ENCODE results near the gene MSH5.

Gene MSH5

DNA sequence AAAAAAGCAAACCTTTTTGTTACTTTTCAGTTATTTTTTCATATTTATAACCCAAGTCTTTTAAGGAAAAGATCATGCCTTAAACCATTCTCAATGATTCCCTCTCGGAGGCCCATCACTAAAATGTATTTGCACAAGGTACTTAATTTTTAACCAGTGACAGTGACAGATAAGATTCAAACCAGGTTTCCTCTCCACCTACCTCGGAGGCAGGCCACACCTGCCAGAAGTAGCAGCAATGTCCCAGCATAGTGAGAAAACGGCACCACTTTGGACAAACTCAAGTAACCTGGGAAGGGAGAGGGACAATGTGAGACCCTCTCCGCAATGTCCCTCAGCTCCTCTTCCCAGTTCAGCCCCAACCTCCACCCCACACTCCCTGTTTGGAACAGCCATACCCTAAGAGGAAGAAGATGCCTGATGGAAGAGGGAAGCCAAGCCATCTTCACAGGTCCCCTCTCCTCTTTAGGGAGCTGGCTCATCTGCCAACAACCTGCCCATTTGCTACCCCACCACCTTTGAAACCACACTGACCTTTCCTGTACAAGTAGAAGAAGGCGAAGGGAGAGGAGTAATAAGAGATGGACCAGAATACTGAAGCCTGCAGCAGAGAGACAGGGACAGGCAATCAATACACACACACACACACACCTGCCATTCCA is 38.9 kb upstream of the MSH5 start:
- Histone ChIP-seq H2AFZ (ENCODE audit: low read depth, low read length) (no peak overlapping the region), H3K9ac (ENCODE audit: low read length) (no peak overlapping the region), H3K36me3 (replicated peaks; ENCODE audit: low read depth, low read length) (no peaks in the 10 kb centered on the region), H3K4me3 (ENCODE audit: low read length) (no peak overlapping the region), H3K4me1 (ENCODE audit: low read length) (peaks cover 12% of the 10 kb centered on the region), H3K27me3 (ENCODE audit: low read depth, low read length) (no peaks in the 10 kb centered on the region), H3K27ac (ENCODE audit: low read length) (no peak overlapping the region), H3K4me2 (ENCODE audit: low read length) (no peak overlapping the region), H4K20me1 (ENCODE audit: insufficient read depth, low read length) (no peaks in the 10 kb centered on the region), H3K79me2 (ENCODE audit: low read length) (peaks cover 18% of the 10 kb centered on the region), H3K9me3 (ENCODE audit: insufficient read depth, low read length) (no peaks in the 10 kb centered on the region)
- no peak for TF ChIP-seq EZH2phosphoT487 (IDR thresholded peaks at IDR 0.05; ENCODE audit: low read depth)
- TF ChIP-seq, protein P1, sequence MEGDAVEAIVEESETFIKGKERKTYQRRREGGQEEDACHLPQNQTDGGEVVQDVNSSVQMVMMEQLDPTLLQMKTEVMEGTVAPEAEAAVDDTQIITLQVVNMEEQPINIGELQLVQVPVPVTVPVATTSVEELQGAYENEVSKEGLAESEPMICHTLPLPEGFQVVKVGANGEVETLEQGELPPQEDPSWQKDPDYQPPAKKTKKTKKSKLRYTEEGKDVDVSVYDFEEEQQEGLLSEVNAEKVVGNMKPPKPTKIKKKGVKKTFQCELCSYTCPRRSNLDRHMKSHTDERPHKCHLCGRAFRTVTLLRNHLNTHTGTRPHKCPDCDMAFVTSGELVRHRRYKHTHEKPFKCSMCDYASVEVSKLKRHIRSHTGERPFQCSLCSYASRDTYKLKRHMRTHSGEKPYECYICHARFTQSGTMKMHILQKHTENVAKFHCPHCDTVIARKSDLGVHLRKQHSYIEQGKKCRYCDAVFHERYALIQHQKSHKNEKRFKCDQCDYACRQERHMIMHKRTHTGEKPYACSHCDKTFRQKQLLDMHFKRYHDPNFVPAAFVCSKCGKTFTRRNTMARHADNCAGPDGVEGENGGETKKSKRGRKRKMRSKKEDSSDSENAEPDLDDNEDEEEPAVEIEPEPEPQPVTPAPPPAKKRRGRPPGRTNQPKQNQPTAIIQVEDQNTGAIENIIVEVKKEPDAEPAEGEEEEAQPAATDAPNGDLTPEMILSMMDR (IDR thresholded peaks at IDR 0.05; ENCODE audit: low read depth, low read length): no peak

DNA sequence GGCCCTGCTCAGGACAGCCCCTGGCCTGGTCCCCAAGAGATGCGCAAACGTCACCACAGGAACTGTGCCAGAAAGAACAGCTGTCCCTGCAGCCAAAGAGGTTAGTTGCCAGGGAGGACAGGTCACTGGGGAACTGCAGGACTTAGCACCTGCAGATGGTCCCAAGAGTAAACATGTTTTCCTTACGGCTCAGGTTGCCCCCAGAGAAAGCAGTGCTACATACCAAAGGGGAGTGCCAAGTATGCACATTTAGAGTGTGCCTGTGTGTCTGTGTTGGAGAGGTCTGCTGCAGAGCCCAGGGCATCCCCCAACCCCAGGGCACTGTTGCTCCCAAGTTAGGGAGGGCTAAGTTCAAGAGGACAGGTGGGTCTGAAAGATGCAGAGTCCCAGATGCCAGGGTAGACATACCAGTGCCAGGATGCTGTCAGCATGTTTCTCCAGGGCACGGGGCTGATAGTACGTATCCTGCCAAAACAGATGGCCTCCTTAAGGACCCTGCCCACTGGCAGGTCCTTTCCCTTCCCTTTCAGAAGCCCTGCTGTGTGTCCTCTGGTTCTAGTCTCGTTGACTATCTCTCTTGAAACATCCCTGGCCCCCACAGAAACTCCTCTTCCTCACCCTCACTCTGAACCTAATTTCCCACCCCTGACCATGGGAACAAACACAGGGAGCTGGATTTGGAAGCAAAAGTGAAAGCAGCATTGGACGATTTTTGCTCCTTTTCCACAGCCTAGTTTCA is 38.0 kb upstream of the MSH5 start:
- no peak overlapping the region for H2AFZ ChIP-seq (ENCODE audit: low read depth, low read length)
- no peak for TF ChIP-seq EZH2phosphoT487 (IDR thresholded peaks at IDR 0.05; ENCODE audit: low read depth)
- TF ChIP-seq, protein P1 (IDR thresholded peaks at IDR 0.05; ENCODE audit: low read depth, low read length): no peak

GRCh38 chr6:31702405-31702818 is 37.4 kb upstream of the MSH5 start:
- Histone ChIP-seq H4K20me1 (ENCODE audit: insufficient read depth, low read length) (no peaks in the 10 kb centered on the region), H3K27me3 (ENCODE audit: low read depth, low read length) (no peaks in the 10 kb centered on the region), H3K9me3 (ENCODE audit: insufficient read depth, low read length) (no peaks in the 10 kb centered on the region), H3K4me2 (ENCODE audit: low read length) (peak overlapping the region; percentile 100), H3K4me3 (ENCODE audit: low read length) (peak overlapping the region; percentile 96), H3K79me2 (ENCODE audit: low read length) (peaks cover 18% of the 10 kb centered on the region), H3K4me1 (ENCODE audit: low read length) (peaks cover 12% of the 10 kb centered on the region), H3K36me3 (replicated peaks; ENCODE audit: low read depth, low read length) (no peaks in the 10 kb centered on the region), H2AFZ (ENCODE audit: low read depth, low read length) (no peak overlapping the region), H3K9ac (ENCODE audit: low read length) (peak overlapping the region; percentile 86), H3K27ac (ENCODE audit: low read length) (no peak overlapping the region)
- no peak for TF ChIP-seq EZH2phosphoT487 (IDR thresholded peaks at IDR 0.05; ENCODE audit: low read depth)
- TF ChIP-seq, protein P1 (IDR thresholded peaks at IDR 0.05; ENCODE audit: low read depth, low read length): no peak

More for the DNA sequence above, 38.0 kb upstream of the MSH5 start:
- no peak overlapping the region for H3K27ac ChIP-seq (ENCODE audit: low read length)
- peaks cover 18% of the 10 kb centered on the region for H3K79me2 ChIP-seq (ENCODE audit: low read length)
- H3K4me3 ChIP-seq (ENCODE audit: low read length): peak overlapping the region; percentile 96
- no peaks in the 10 kb centered on the region for H3K9me3 ChIP-seq (ENCODE audit: insufficient read depth, low read length)
- H3K4me1 ChIP-seq (ENCODE audit: low read length): peaks cover 12% of the 10 kb centered on the region
- H3K27me3 ChIP-seq (ENCODE audit: low read depth, low read length): no peaks in the 10 kb centered on the region
- peak overlapping the region; percentile 100 for H3K4me2 ChIP-seq (ENCODE audit: low read length)
- no peaks in the 10 kb centered on the region for H3K36me3 ChIP-seq (replicated peaks; ENCODE audit: low read depth, low read length)
- peak overlapping the region; percentile 86 for H3K9ac ChIP-seq (ENCODE audit: low read length)
- H4K20me1 ChIP-seq (ENCODE audit: insufficient read depth, low read length): no peaks in the 10 kb centered on the region

All from OCI-LY3 (cell line).